OCI-LY7 (cell line): ENCODE measurements around the gene TXNL4A. TPM values are rescaled to one million over a fixed set of nuclear protein-coding genes. Genes with fewer than 3 reads are reported as not detected.

ENCODE experiments used
- BruUV-seq: library from RNA; stranded (reverse); fragments of 400-500 nt; replicated peaks from 2 replicates; lab custom pipeline; 2021; lab: Mats Ljungman, UMichigan
- CTCF ChIA-PET: fragments of 300-600 bp; sonication (Branson Sonifier 250); formaldehyde crosslinking; loops from one replicate; lab custom pipeline; 2022; ENCODE audit warnings: antibody characterized with exemption; ENCODE audit not compliant: unreplicated experiment; lab: Charles Lee
- POLR2A ChIA-PET: fragments of 300-600 bp; sonication (Branson Sonifier 250); formaldehyde crosslinking; loops from one replicate; lab custom pipeline; 2022; ENCODE audit warnings: antibody characterized with exemption; lab: Charles Lee
- DNase-seq: peaks from one replicate; pipeline ENCODE4 v3.0.0-alpha.2; 2015; ENCODE audit warnings: low spot score
- H2AFZ ChIP-seq: fragments of 200-600 bp; sonication (generic), shearing (Covaris generic); 2 replicates; pipeline ENCODE4 v1.6.1; 2014; ENCODE audit warnings: mild to moderate bottlenecking, antibody characterized with exemption, low read length, moderate library complexity
- H3K27ac ChIP-seq: fragments of 200-600 bp; sonication (generic); 2 replicates; pipeline ENCODE4 v1.5.1; 2014; ENCODE audit warnings: mixed run types, low read depth, mild to moderate bottlenecking, moderate library complexity, low read length, inconsistent platforms; ENCODE audit not compliant: poor library complexity, severe bottlenecking
- H3K36me3 ChIP-seq: fragments of 200-600 bp; sonication (generic); 2 replicates; pipeline ENCODE4 v1.6.1; 2014; ENCODE audit warnings: mild to moderate bottlenecking, antibody characterized with exemption, low read length, moderate library complexity, mixed read lengths; ENCODE audit not compliant: insufficient read depth
- H3K4me1 ChIP-seq: fragments of 200-600 bp; sonication (generic); 2 replicates; pipeline ENCODE4 v1.5.1; 2014; ENCODE audit warnings: mild to moderate bottlenecking, low read length; ENCODE audit not compliant: insufficient read depth, poor library complexity, severe bottlenecking
- H3K4me2 ChIP-seq: fragments of 200-600 bp; sonication (generic); 2 replicates; pipeline ENCODE4 v1.6.1; 2014; ENCODE audit warnings: mild to moderate bottlenecking, low read length
- H3K4me3 ChIP-seq: fragments of 200-600 bp; sonication (generic); 2 replicates; pipeline ENCODE4 v1.5.1; 2014; ENCODE audit warnings: mild to moderate bottlenecking, low read depth, low read length; ENCODE audit not compliant: poor library complexity, severe bottlenecking
- H3K79me2 ChIP-seq: fragments of 200-600 bp; sonication (generic); 2 replicates; pipeline ENCODE4 v1.6.1; 2016; ENCODE audit warnings: low read depth, mild to moderate bottlenecking, low read length, moderate library complexity, mixed read lengths; ENCODE audit not compliant: insufficient read depth
- H3K9me2 ChIP-seq: fragments of 200-600 bp; sonication (generic); 2 replicates; pipeline ENCODE4 v1.6.1; 2016; ENCODE audit warnings: mild to moderate bottlenecking, low read length, mixed read lengths; ENCODE audit not compliant: insufficient read depth
- H3K9me3 ChIP-seq: fragments of 200-600 bp; sonication (generic); 2 replicates; pipeline ENCODE4 v1.6.1; 2014; ENCODE audit warnings: mild to moderate bottlenecking, mixed run types, low read length, mixed read lengths
- H4K20me1 ChIP-seq: fragments of 200-600 bp; sonication (generic); 2 replicates; pipeline ENCODE4 v1.6.1; 2014; ENCODE audit warnings: mild to moderate bottlenecking, antibody characterized with exemption, low read length, moderate library complexity, mixed read lengths; ENCODE audit not compliant: insufficient read depth
- CTCF ChIP-seq: fragments of 200-600 bp; sonication (generic); conservative IDR thresholded peaks from 2 replicates; pipeline ENCODE4 v1.5.1; 2014; ENCODE audit warnings: mild to moderate bottlenecking, antibody characterized with exemption, low read length, moderate library complexity, mixed read lengths
- EZH2phosphoT487 ChIP-seq: fragments of 200-600 bp; sonication (generic); IDR thresholded peaks from 2 replicates; pipeline ENCODE4 v1.6.1; 2018; ENCODE audit warnings: low read depth, borderline replicate concordance, mild to moderate bottlenecking, mixed run types, antibody characterized with exemption, low read length, moderate library complexity, mixed read lengths
- intact Hi-C: fragments of 100-400 bp; cut with micrococcal nuclease; formaldehyde crosslinking; loops from one replicate; pipeline ENCODE4 v1.10.0; 2022; ENCODE audit not compliant: unreplicated experiment
- total RNA-seq, 2 experiments: library from RNA; depleted of rRNA in 1 of 2; stranded (reverse); fragments of >200 nt in 1 of 2; shearing (Covaris generic) in 1 of 2; gene quantifications; 2 replicates each; pipeline ENCODE4 v1.2.3, GENCODE V29; 2014 to 2022

The TXNL4A gene
- total RNA-seq, 2 experiments from 2014 or later = 44.7 to 91.4 TPM

- Histone ChIP-seq H3K79me2 (peaks cover 80% of the 10 kb centered on the region), H3K4me3 (no peak overlapping the region), H2AFZ (no peak overlapping the region), H4K20me1 (peaks cover 27% of the 10 kb centered on the region), H3K27ac (no peak overlapping the region), H3K4me2 (no peak overlapping the region), H3K9me2 (no peaks in the 10 kb centered on the region), H3K36me3 (peaks cover 55% of the 10 kb centered on the region), H3K9me3 (no peaks in the 10 kb centered on the region), H3K4me1 (peaks cover 12% of the 10 kb centered on the region)
- POLR2A ChIA-PET = interaction anchor here (0.8 kb wide), 3 partner anchors 8 to 741 kb away, joined by 3 to 6 read pairs (median 4); no protein-coding TSS in a partner anchor
- no peak for DNase-seq
- TF ChIP-seq EZH2phosphoT487 (no peak), CTCF (no peak)
- intact Hi-C loops = no loop called here
- no TSS peak for BruUV-seq
- CTCF ChIA-PET = no interaction called here
Measured at GRCh38 chr18:79985172-79985571, 3.2 kb downstream of the TXNL4A start.

GRCh38 chr18:79983793-79984192 lies 4.6 kb downstream of the TXNL4A start:
- TF ChIP-seq EZH2phosphoT487 (no peak), CTCF (no peak)
- ChIA-PET POLR2A (no interaction called here), CTCF (interaction anchor here (0.6 kb wide), 1 partner anchor 50 kb away, joined by 3 read pairs; no protein-coding TSS in a partner anchor)
- no peaks in the 10 kb centered on the region for H3K9me3 ChIP-seq
- H3K27ac ChIP-seq = no peak overlapping the region
- BruUV-seq = no TSS peak
- H2AFZ ChIP-seq = no peak overlapping the region
- H3K9me2 ChIP-seq = no peaks in the 10 kb centered on the region
- H3K4me3 ChIP-seq = no peak overlapping the region
- intact Hi-C loops = no loop called here
- peaks cover 94% of the 10 kb centered on the region for H3K79me2 ChIP-seq
- DNase-seq = no peak
- H3K4me1 ChIP-seq = peaks cover 8% of the 10 kb centered on the region
- peaks cover 29% of the 10 kb centered on the region for H4K20me1 ChIP-seq
- H3K36me3 ChIP-seq = peaks cover 62% of the 10 kb centered on the region
- no peak overlapping the region for H3K4me2 ChIP-seq

- H3K4me1 ChIP-seq = peaks cover 8% of the 10 kb centered on the region
- no peak overlapping the region for H3K4me2 ChIP-seq
- intact Hi-C loops = no loop called here
- no peak overlapping the region for H3K4me3 ChIP-seq
- H3K9me3 ChIP-seq = no peaks in the 10 kb centered on the region
- TF ChIP-seq CTCF (no peak), EZH2phosphoT487 (no peak)
- peaks cover 99% of the 10 kb centered on the region for H3K79me2 ChIP-seq
- ChIA-PET POLR2A (no interaction called here), CTCF (interaction anchor here (0.6 kb wide), 1 partner anchor 51 kb away, joined by 3 read pairs; no protein-coding TSS in a partner anchor)
- H3K36me3 ChIP-seq = peaks cover 62% of the 10 kb centered on the region
- no TSS peak for BruUV-seq
- H4K20me1 ChIP-seq = peaks cover 29% of the 10 kb centered on the region
- no peak overlapping the region for H3K27ac ChIP-seq
- no peaks in the 10 kb centered on the region for H3K9me2 ChIP-seq
- no peak for DNase-seq
- no peak overlapping the region for H2AFZ ChIP-seq
Measured at GRCh38 chr18:79983253-79983652, 5.1 kb downstream of the TXNL4A start.
